ENCODE results near the gene CLDN34.

GRCh38 chrX:9919632-9920172 is 47.5 kb upstream of the CLDN34 start:
- TF ChIP-seq EZH2phosphoT487 (IDR thresholded peaks at IDR 0.05; ENCODE audit: insufficient read depth, low read depth) (no peak), EZH2 (IDR thresholded peaks at IDR 0.05; ENCODE audit: insufficient read depth, poor library complexity, severe bottlenecking) (no peak)
